ENCODE measurements around the gene EPYC.

EPYC gene

GRCh38 chr12:90977224-90977623 is 27.5 kb downstream of the EPYC start:
- Histone ChIP-seq H3K4me1 (ENCODE audit: control insufficient read depth, insufficient read depth, low read length) (no peaks in the 10 kb centered on the region), H3K36me3 (ENCODE audit: control insufficient read depth, insufficient read depth, low read length) (no peaks in the 10 kb centered on the region), H3K27me3 (ENCODE audit: control insufficient read depth, insufficient read depth, low read length) (peaks cover 5% of the 10 kb centered on the region; the same call in 1 of the 2 replicates), H3K9me3 (ENCODE audit: control insufficient read depth, insufficient read depth, low read length) (no peaks in the 10 kb centered on the region), H3K27ac (ENCODE audit: low read length) (no peak overlapping the region), H3K4me3 (ENCODE audit: low read length) (no peak overlapping the region)
- no CpG with 5 or more reads among the region's 1 CpG for WGBS (ENCODE audit: insufficient coverage, insufficient read length)
- no peak for DNase-seq (ENCODE audit: low read depth, low spot score)

- Histone ChIP-seq H3K9me3 (ENCODE audit: control insufficient read depth, insufficient read depth, low read length) (no peaks in the 10 kb centered on the region), H3K4me1 (ENCODE audit: control insufficient read depth, insufficient read depth, low read length) (no peaks in the 10 kb centered on the region), H3K4me3 (ENCODE audit: low read length) (no peak overlapping the region), H3K36me3 (ENCODE audit: control insufficient read depth, insufficient read depth, low read length) (no peaks in the 10 kb centered on the region), H3K27me3 (ENCODE audit: control insufficient read depth, insufficient read depth, low read length) (no peaks in the 10 kb centered on the region), H3K27ac (ENCODE audit: low read length) (no peak overlapping the region)
- no peak for DNase-seq (ENCODE audit: low read depth, low spot score)
Measured at GRCh38 chr12:90974286-90974685, 30.5 kb downstream of the EPYC start.

- Histone ChIP-seq H3K27me3 (ENCODE audit: control insufficient read depth, insufficient read depth, low read length) (no peaks in the 10 kb centered on the region), H3K36me3 (ENCODE audit: control insufficient read depth, insufficient read depth, low read length) (no peaks in the 10 kb centered on the region), H3K27ac (ENCODE audit: low read length) (no peak overlapping the region), H3K4me3 (ENCODE audit: low read length) (no peak overlapping the region), H3K4me1 (ENCODE audit: control insufficient read depth, insufficient read depth, low read length) (no peaks in the 10 kb centered on the region), H3K9me3 (ENCODE audit: control insufficient read depth, insufficient read depth, low read length) (no peaks in the 10 kb centered on the region)
- DNase-seq (ENCODE audit: low read depth, low spot score), result no peak
Measured at GRCh38 chr12:90972226-90972625, 32.5 kb downstream of the EPYC start.

- no peak for DNase-seq (ENCODE audit: low read depth, low spot score)
- Histone ChIP-seq H3K27ac (ENCODE audit: low read length) (no peak overlapping the region), H3K27me3 (ENCODE audit: control insufficient read depth, insufficient read depth, low read length) (no peaks in the 10 kb centered on the region), H3K4me3 (ENCODE audit: low read length) (no peak overlapping the region), H3K4me1 (ENCODE audit: control insufficient read depth, insufficient read depth, low read length) (no peaks in the 10 kb centered on the region), H3K36me3 (ENCODE audit: control insufficient read depth, insufficient read depth, low read length) (no peaks in the 10 kb centered on the region), H3K9me3 (ENCODE audit: control insufficient read depth, insufficient read depth, low read length) (no peaks in the 10 kb centered on the region)
Measured at GRCh38 chr12:90970911-90971310, 33.9 kb downstream of the EPYC start.

GRCh38 chr12:90970471-90970870 is 34.3 kb downstream of the EPYC start:
- Histone ChIP-seq H3K27me3 (ENCODE audit: control insufficient read depth, insufficient read depth, low read length) (no peaks in the 10 kb centered on the region), H3K9me3 (ENCODE audit: control insufficient read depth, insufficient read depth, low read length) (no peaks in the 10 kb centered on the region)

GRCh38 chr12:90969851-90970250 is 34.9 kb downstream of the EPYC start:
- Histone ChIP-seq H3K27me3 (ENCODE audit: control insufficient read depth, insufficient read depth, low read length) (no peaks in the 10 kb centered on the region), H3K4me3 (ENCODE audit: low read length) (no peak overlapping the region), H3K27ac (ENCODE audit: low read length) (no peak overlapping the region), H3K9me3 (ENCODE audit: control insufficient read depth, insufficient read depth, low read length) (no peaks in the 10 kb centered on the region), H3K4me1 (ENCODE audit: control insufficient read depth, insufficient read depth, low read length) (no peaks in the 10 kb centered on the region), H3K36me3 (ENCODE audit: control insufficient read depth, insufficient read depth, low read length) (no peaks in the 10 kb centered on the region)
- DNase-seq (ENCODE audit: low read depth, low spot score), result no peak
- WGBS (ENCODE audit: insufficient coverage, insufficient read length), result no CpG with 5 or more reads among the region's 2 CpGs

More at GRCh38 chr12:90970471-90970870, 34.3 kb downstream of the EPYC start:
- Histone ChIP-seq H3K4me3 (ENCODE audit: low read length) (no peak overlapping the region), H3K4me1 (ENCODE audit: control insufficient read depth, insufficient read depth, low read length) (no peaks in the 10 kb centered on the region), H3K36me3 (ENCODE audit: control insufficient read depth, insufficient read depth, low read length) (no peaks in the 10 kb centered on the region), H3K27ac (ENCODE audit: low read length) (no peak overlapping the region)
- DNase-seq (ENCODE audit: low read depth, low spot score), result no peak

GRCh38 chr12:90969346-90969745 is 35.4 kb downstream of the EPYC start:
- H3K27ac ChIP-seq (ENCODE audit: low read length), result no peak overlapping the region
- no peaks in the 10 kb centered on the region for H3K27me3 ChIP-seq (ENCODE audit: control insufficient read depth, insufficient read depth, low read length)
- no peaks in the 10 kb centered on the region for H3K36me3 ChIP-seq (ENCODE audit: control insufficient read depth, insufficient read depth, low read length)
- no peak for DNase-seq (ENCODE audit: low read depth, low spot score)
- H3K4me1 ChIP-seq (ENCODE audit: control insufficient read depth, insufficient read depth, low read length), result no peaks in the 10 kb centered on the region
- no peaks in the 10 kb centered on the region for H3K9me3 ChIP-seq (ENCODE audit: control insufficient read depth, insufficient read depth, low read length)
- H3K4me3 ChIP-seq (ENCODE audit: low read length), result no peak overlapping the region
- no CpG with 5 or more reads among the region's 1 CpG for WGBS (ENCODE audit: insufficient coverage, insufficient read length)

- Histone ChIP-seq H3K4me3 (ENCODE audit: low read length) (no peak overlapping the region), H3K27me3 (ENCODE audit: control insufficient read depth, insufficient read depth, low read length) (no peaks in the 10 kb centered on the region), H3K9me3 (ENCODE audit: control insufficient read depth, insufficient read depth, low read length) (no peaks in the 10 kb centered on the region), H3K4me1 (ENCODE audit: control insufficient read depth, insufficient read depth, low read length) (no peaks in the 10 kb centered on the region), H3K36me3 (ENCODE audit: control insufficient read depth, insufficient read depth, low read length) (no peaks in the 10 kb centered on the region), H3K27ac (ENCODE audit: low read length) (no peak overlapping the region)
- DNase-seq (ENCODE audit: low read depth, low spot score), result no peak
- no CpG with 5 or more reads among the region's 2 CpGs for WGBS (ENCODE audit: insufficient coverage, insufficient read length)
Measured at GRCh38 chr12:90965204-90965603, 39.6 kb downstream of the EPYC start.

- WGBS (ENCODE audit: insufficient coverage, insufficient read length), result no CpG with 5 or more reads among the region's 2 CpGs
- no peaks in the 10 kb centered on the region for H3K36me3 ChIP-seq (ENCODE audit: control insufficient read depth, insufficient read depth, low read length)
- no peaks in the 10 kb centered on the region for H3K9me3 ChIP-seq (ENCODE audit: control insufficient read depth, insufficient read depth, low read length)
- H3K4me1 ChIP-seq (ENCODE audit: control insufficient read depth, insufficient read depth, low read length), result no peaks in the 10 kb centered on the region
- H3K27ac ChIP-seq (ENCODE audit: low read length), result no peak overlapping the region
- no peaks in the 10 kb centered on the region for H3K27me3 ChIP-seq (ENCODE audit: control insufficient read depth, insufficient read depth, low read length)
- H3K4me3 ChIP-seq (ENCODE audit: low read length), result no peak overlapping the region
- no peak for DNase-seq (ENCODE audit: low read depth, low spot score)
Measured at GRCh38 chr12:90964616-90965015, 40.2 kb downstream of the EPYC start.

- Histone ChIP-seq H3K27ac (ENCODE audit: low read length) (no peak overlapping the region), H3K27me3 (ENCODE audit: control insufficient read depth, insufficient read depth, low read length) (no peaks in the 10 kb centered on the region), H3K9me3 (ENCODE audit: control insufficient read depth, insufficient read depth, low read length) (no peaks in the 10 kb centered on the region), H3K4me3 (ENCODE audit: low read length) (no peak overlapping the region), H3K4me1 (ENCODE audit: control insufficient read depth, insufficient read depth, low read length) (no peaks in the 10 kb centered on the region), H3K36me3 (ENCODE audit: control insufficient read depth, insufficient read depth, low read length) (no peaks in the 10 kb centered on the region)
- no CpG with 5 or more reads among the region's 6 CpGs for WGBS (ENCODE audit: insufficient coverage, insufficient read length)
- DNase-seq (ENCODE audit: low read depth, low spot score), result no peak
Measured at GRCh38 chr12:90963946-90964345, 40.8 kb downstream of the EPYC start.

- no peak overlapping the region for H3K27ac ChIP-seq (ENCODE audit: low read length)
- no peak overlapping the region for H3K4me3 ChIP-seq (ENCODE audit: low read length)
- no peaks in the 10 kb centered on the region for H3K9me3 ChIP-seq (ENCODE audit: control insufficient read depth, insufficient read depth, low read length)
- no peaks in the 10 kb centered on the region for H3K4me1 ChIP-seq (ENCODE audit: control insufficient read depth, insufficient read depth, low read length)
- DNase-seq (ENCODE audit: low read depth, low spot score), result no peak
- no peaks in the 10 kb centered on the region for H3K36me3 ChIP-seq (ENCODE audit: control insufficient read depth, insufficient read depth, low read length)
- WGBS (ENCODE audit: insufficient coverage, insufficient read length), result no CpG with 5 or more reads among the region's 4 CpGs
- H3K27me3 ChIP-seq (ENCODE audit: control insufficient read depth, insufficient read depth, low read length), result no peaks in the 10 kb centered on the region
Measured at GRCh38 chr12:90961154-90961553, 43.6 kb downstream of the EPYC start.
